ENCODE data around the gene CD244.
A peak's percentile ranks its signal among the peaks of the same experiment; 100 is the strongest.
"Not testable (repeated sequence)": the region's sequence is repeated elsewhere in the genome, so short reads cannot be mapped to it uniquely, and the experiment has no call there.

The CD244 gene

GRCh38 chr1:160811147-160811546 is 51.5 kb downstream of the CD244 start:
- no peak for DNase-seq (ENCODE audit: low read depth in 2 of 2)

GRCh38 chr1:160810486-160810885 is 52.2 kb downstream of the CD244 start:
- no peak for DNase-seq (ENCODE audit: low read depth in 2 of 2)

GRCh38 chr1:160808289-160808688 is 54.4 kb downstream of the CD244 start:
- no peak for DNase-seq (ENCODE audit: low read depth in 2 of 2)

GRCh38 chr1:160807738-160808137 is 54.9 kb downstream of the CD244 start:
- DNase-seq (ENCODE audit: low read depth in 2 of 2), result no peak

- DNase-seq (ENCODE audit: low read depth in 2 of 2), result no peak
Measured at GRCh38 chr1:160807247-160807646, 55.4 kb downstream of the CD244 start.

GRCh38 chr1:160806784-160807183 is 55.9 kb downstream of the CD244 start:
- DNase-seq (ENCODE audit: low read depth in 2 of 2), result no peak

GRCh38 chr1:160806109-160806665 is 56.5 kb downstream of the CD244 start:
- DNase-seq (ENCODE audit: low read depth in 2 of 2), result no peak

GRCh38 chr1:160801836-160802580 is 60.7 kb downstream of the CD244 start:
- DNase-seq (ENCODE audit: low read depth in 2 of 2), result no peak

GRCh38 chr1:160800645-160801408 is 61.9 kb downstream of the CD244 start:
- DNase-seq (ENCODE audit: low read depth in 2 of 2), result no peak

GRCh38 chr1:160800142-160800541 is 62.5 kb downstream of the CD244 start:
- no peak for DNase-seq (ENCODE audit: low read depth in 2 of 2)

GRCh38 chr1:160799641-160800040 is 63.0 kb downstream of the CD244 start:
- no peak for DNase-seq (ENCODE audit: low read depth in 2 of 2)

- DNase-seq (ENCODE audit: low read depth in 2 of 2), result no peak
Measured at GRCh38 chr1:160798439-160798838, 64.2 kb downstream of the CD244 start.

- DNase-seq (ENCODE audit: low read depth in 2 of 2), result peak; percentile 33
Measured at GRCh38 chr1:160797861-160798273, 64.8 kb downstream of the CD244 start.

- no peak for DNase-seq (ENCODE audit: low read depth in 2 of 2)
Measured at GRCh38 chr1:160797271-160797709, 65.4 kb downstream of the CD244 start.

GRCh38 chr1:160795951-160796383 is 66.7 kb downstream of the CD244 start, which contains the start of gene LY9:
Gene LY9 (plus strand): TSS chr1:160796174. CDS start chr1:160796188, 14 bp downstream.
- peak; percentile 44 to 55 for DNase-seq (ENCODE audit: low read depth in 2 of 2)

GRCh38 chr1:160794376-160794775 is 68.3 kb downstream of the CD244 start:
- no peak for DNase-seq (ENCODE audit: low read depth in 2 of 2)

- DNase-seq (ENCODE audit: low read depth in 2 of 2), result no peak
Measured at GRCh38 chr1:160789702-160790611, 72.7 kb downstream of the CD244 start.

GRCh38 chr1:160789051-160789701 is 73.5 kb downstream of the CD244 start:
- DNase-seq (ENCODE audit: low read depth in 2 of 2), result no peak

GRCh38 chr1:160782988-160783765 is 79.5 kb downstream of the CD244 start:
- DNase-seq (ENCODE audit: low read depth in 2 of 2), result not testable (repeated sequence)

Measured in stimulated activated CD8-positive, alpha-beta memory T cell treated with anti-CD3 and anti-CD28 coated beads, Interleukin-2, amount 100 ng/mL, for 1 hour (primary cell).